Naive B cell (primary cell): ENCODE results near the gene FAM13C. TPM values are rescaled to one million over a fixed set of nuclear protein-coding genes. Genes with fewer than 3 reads are reported as not detected.

Source experiments
- ATAC-seq, 2 donors: fragments of 150-1000 bp; cut with Tn5 transposase; 2 replicates each; pipeline ENCODE4 v1.10.0; 2021; ENCODE audit warnings: low read depth in 2 of 2, mild to moderate bottlenecking in 2 of 2, moderate library complexity in 2 of 2
- DNase-seq: peaks from one replicate; pipeline ENCODE4 v3.0.0; 2022
- H3K27ac Mint-ChIP-seq, 6 donors: one replicate each; pipeline ENCODE4 v1.8.0; 2020 to 2022; ENCODE audit warnings: mild to moderate bottlenecking in 6 of 6, mixed read lengths in 6 of 6, moderate library complexity in 5 of 6, inconsistent platforms in 2 of 6
- H3K27me3 Mint-ChIP-seq, 3 donors: one replicate each; pipeline ENCODE4 v1.8.0; 2021 to 2022; ENCODE audit warnings: mixed read lengths in 3 of 3, mild to moderate bottlenecking in 1 of 3
- H3K36me3 Mint-ChIP-seq, 2 donors: one replicate each; pipeline ENCODE4 v1.8.0; 2020 to 2022; ENCODE audit warnings: mixed read lengths in 2 of 2, inconsistent platforms in 1 of 2, mild to moderate bottlenecking in 1 of 2
- H3K4me1 Mint-ChIP-seq, 3 donors: one replicate each; pipeline ENCODE4 v1.8.0; 2020 to 2022; ENCODE audit warnings: mixed read lengths in 3 of 3, inconsistent platforms in 1 of 3, mild to moderate bottlenecking in 1 of 3, moderate library complexity in 1 of 3
- H3K4me3 Mint-ChIP-seq, 8 donors: one replicate each; pipeline ENCODE4 v1.8.0; 2020 to 2022; ENCODE audit warnings: mild to moderate bottlenecking in 8 of 8, mixed read lengths in 8 of 8, moderate library complexity in 8 of 8, inconsistent platforms in 2 of 8
- H3K9me3 Mint-ChIP-seq, 7 donors: one replicate each; pipeline ENCODE4 v1.8.0; 2020 to 2022; ENCODE audit warnings: mixed read lengths in 7 of 7, mild to moderate bottlenecking in 5 of 7, inconsistent platforms in 2 of 7, moderate library complexity in 1 of 7
- polyA plus RNA-seq, 6 donors: library from polyadenylated mRNA; unstranded; fragments of 300-500 nt; fragmentation: Illumina TruSeq; gene quantifications; one replicate each; pipeline ENCODE4 v1.2.3, GENCODE V29; 2021; ENCODE audit warnings: low read depth in 6 of 6

FAM13C gene
- polyA plus RNA-seq, 6 donors from 2014 or later: not detected

GRCh38 chr10:59299933-59300332, 62.4 kb downstream of the FAM13C start:
- DNase-seq (no peak), ATAC-seq (no peak)
- no peak overlapping the region for H3K27ac Mint-ChIP-seq
- H3K4me1 Mint-ChIP-seq: peaks cover 0 to 4% (median 0%) of the 10 kb centered on the region in 3 donors
- peaks cover 0 to 2% (median 0%) of the 10 kb centered on the region in 7 donors for H3K9me3 Mint-ChIP-seq
- H3K36me3 Mint-ChIP-seq: no peaks in the 10 kb centered on the region
- H3K4me3 Mint-ChIP-seq: no peak overlapping the region
- H3K27me3 Mint-ChIP-seq: no peaks in the 10 kb centered on the region

DNA sequence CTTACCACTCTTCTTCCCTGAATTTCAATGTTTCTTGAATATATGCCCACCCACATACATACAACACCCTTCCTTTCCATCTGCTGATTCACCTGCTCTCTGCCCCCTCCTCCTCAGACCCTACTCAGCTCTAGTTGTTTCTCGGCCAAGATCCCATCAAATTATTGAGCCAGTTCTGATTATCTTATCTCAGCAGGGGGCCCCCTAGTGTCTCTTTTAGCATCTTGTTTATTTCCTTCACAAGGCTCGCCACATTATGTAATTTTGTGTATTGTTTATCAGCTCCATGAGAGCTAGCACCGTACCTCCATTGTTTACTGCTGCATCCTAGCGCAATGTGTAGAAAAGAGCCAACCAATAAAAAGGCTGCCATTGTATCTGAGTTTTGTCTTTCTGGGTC, 71.9 kb downstream of the FAM13C start:
- Mint-ChIP-seq H3K27ac (no peak overlapping the region), H3K4me1 (no peaks in the 10 kb centered on the region), H3K27me3 (no peaks in the 10 kb centered on the region), H3K36me3 (no peaks in the 10 kb centered on the region), H3K4me3 (no peak overlapping the region), H3K9me3 (peaks cover 0 to 3% (median 2%) of the 10 kb centered on the region in 7 donors)
- DNase-seq (no peak), ATAC-seq (no peak)

- peaks cover 0 to 3% (median 2%) of the 10 kb centered on the region in 3 donors for H3K27me3 Mint-ChIP-seq
- no peak overlapping the region for H3K4me3 Mint-ChIP-seq
- peak overlapping the region in 1 of 6 donors; percentile 40 for H3K27ac Mint-ChIP-seq
- no peaks in the 10 kb centered on the region for H3K36me3 Mint-ChIP-seq
- DNase-seq: no peak
- ATAC-seq: no peak
- peaks cover 0 to 3% (median 2%) of the 10 kb centered on the region in 7 donors for H3K9me3 Mint-ChIP-seq
- H3K4me1 Mint-ChIP-seq: no peaks in the 10 kb centered on the region
Observed at GRCh38 chr10:59289853-59290252, 72.5 kb downstream of the FAM13C start.

- Mint-ChIP-seq H3K4me3 (no peak overlapping the region), H3K4me1 (no peaks in the 10 kb centered on the region), H3K27ac (no peak overlapping the region), H3K36me3 (no peaks in the 10 kb centered on the region), H3K9me3 (peaks cover 0 to 6% (median under 1%) of the 10 kb centered on the region in 7 donors), H3K27me3 (peaks cover 0 to 11% (median 8%) of the 10 kb centered on the region in 3 donors)
- ATAC-seq (no peak), DNase-seq (no peak)
Observed at GRCh38 chr10:59287587-59288255, 74.6 kb downstream of the FAM13C start.

DNA sequence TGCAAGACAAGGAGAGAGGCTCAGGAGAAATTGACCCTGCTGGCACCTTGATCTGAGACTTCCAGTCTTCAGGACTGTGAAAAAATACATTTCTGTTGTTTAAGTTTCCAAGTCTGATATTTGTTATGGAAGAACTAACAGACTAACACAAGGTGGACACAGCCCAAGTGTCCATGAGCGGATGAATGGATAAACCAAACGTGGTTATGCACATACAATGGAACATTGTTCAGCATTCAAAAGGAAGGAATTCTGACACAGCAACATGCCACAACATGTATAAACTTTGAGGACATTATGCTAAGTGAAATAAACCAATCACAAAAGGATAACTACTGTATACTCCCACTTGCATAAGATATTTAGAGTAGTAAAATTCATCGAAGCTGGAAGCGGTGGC, 76.5 kb downstream of the FAM13C start:
- no peak for DNase-seq
- no peak overlapping the region for H3K27ac Mint-ChIP-seq
- no peaks in the 10 kb centered on the region for H3K4me1 Mint-ChIP-seq
- peaks cover 0 to 6% (median 0%) of the 10 kb centered on the region in 7 donors for H3K9me3 Mint-ChIP-seq
- no peaks in the 10 kb centered on the region for H3K36me3 Mint-ChIP-seq
- no peak for ATAC-seq
- H3K27me3 Mint-ChIP-seq: peaks cover 0 to 11% (median 8%) of the 10 kb centered on the region in 3 donors
- peak overlapping the region in 1 of 8 donors; percentile 61 for H3K4me3 Mint-ChIP-seq

GRCh38 chr10:59285073-59285472, 77.3 kb downstream of the FAM13C start:
- no peaks in the 10 kb centered on the region for H3K36me3 Mint-ChIP-seq
- ATAC-seq (no peak), DNase-seq (no peak)
- H3K27ac Mint-ChIP-seq: no peak overlapping the region
- peaks cover 4 to 15% (median 8%) of the 10 kb centered on the region in 3 donors for H3K27me3 Mint-ChIP-seq
- H3K4me3 Mint-ChIP-seq: no peak overlapping the region
- no peaks in the 10 kb centered on the region for H3K4me1 Mint-ChIP-seq
- peaks cover 0 to 6% (median 0%) of the 10 kb centered on the region in 7 donors for H3K9me3 Mint-ChIP-seq

GRCh38 chr10:59284118-59284975, 78.0 kb downstream of the FAM13C start:
- Mint-ChIP-seq H3K36me3 (no peaks in the 10 kb centered on the region), H3K27me3 (peaks cover 4 to 15% (median 8%) of the 10 kb centered on the region in 3 donors), H3K4me3 (no peak overlapping the region), H3K9me3 (peaks cover 0 to 6% (median 0%) of the 10 kb centered on the region in 7 donors), H3K27ac (no peak overlapping the region), H3K4me1 (no peaks in the 10 kb centered on the region)
- DNase-seq (no peak), ATAC-seq (no peak)

DNA sequence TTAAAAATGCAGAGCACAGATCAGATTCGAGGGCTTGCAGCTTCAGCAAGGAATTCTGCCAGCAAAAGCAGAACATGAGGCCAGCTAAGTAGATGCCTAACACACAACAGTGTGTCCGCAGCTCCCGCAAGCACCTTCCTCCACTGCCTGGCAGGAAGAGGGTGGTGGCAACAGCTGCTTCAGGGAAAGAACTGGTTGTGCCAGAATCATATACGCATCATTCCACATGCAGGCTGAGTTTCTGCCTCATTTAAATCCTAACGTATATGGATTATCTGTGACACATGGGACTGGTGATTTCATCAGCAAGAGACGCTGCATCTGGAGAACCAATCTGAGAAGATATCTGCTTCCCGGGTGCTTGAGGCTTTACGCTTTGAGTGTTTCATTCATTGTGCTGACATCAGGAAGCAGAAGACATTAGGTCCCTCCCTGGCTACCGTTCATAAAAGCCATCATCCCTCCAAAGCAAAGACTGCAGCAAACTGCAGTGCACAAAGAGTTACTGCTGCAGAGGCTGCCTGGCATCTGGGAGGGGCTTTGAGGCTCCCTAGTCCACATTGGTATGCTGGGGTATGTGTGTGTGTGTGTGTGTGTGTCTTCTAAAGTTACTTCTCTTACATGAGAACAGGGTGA, 78.8 kb downstream of the FAM13C start:
- Mint-ChIP-seq H3K27ac (no peak overlapping the region), H3K36me3 (no peaks in the 10 kb centered on the region), H3K27me3 (peaks cover 4 to 15% (median 8%) of the 10 kb centered on the region in 3 donors), H3K4me3 (no peak overlapping the region), H3K4me1 (no peaks in the 10 kb centered on the region), H3K9me3 (peaks cover 0 to 6% (median 0%) of the 10 kb centered on the region in 7 donors)
- DNase-seq (no peak), ATAC-seq (no peak)

- Mint-ChIP-seq H3K9me3 (peaks cover 0 to 6% (median 0%) of the 10 kb centered on the region in 7 donors), H3K36me3 (no peaks in the 10 kb centered on the region), H3K27me3 (peaks cover 4 to 15% (median 8%) of the 10 kb centered on the region in 3 donors), H3K27ac (no peak overlapping the region), H3K4me3 (no peak overlapping the region), H3K4me1 (no peaks in the 10 kb centered on the region)
- DNase-seq: no peak
- ATAC-seq: no peak
Observed at GRCh38 chr10:59281861-59282260, 80.5 kb downstream of the FAM13C start.

DNA sequence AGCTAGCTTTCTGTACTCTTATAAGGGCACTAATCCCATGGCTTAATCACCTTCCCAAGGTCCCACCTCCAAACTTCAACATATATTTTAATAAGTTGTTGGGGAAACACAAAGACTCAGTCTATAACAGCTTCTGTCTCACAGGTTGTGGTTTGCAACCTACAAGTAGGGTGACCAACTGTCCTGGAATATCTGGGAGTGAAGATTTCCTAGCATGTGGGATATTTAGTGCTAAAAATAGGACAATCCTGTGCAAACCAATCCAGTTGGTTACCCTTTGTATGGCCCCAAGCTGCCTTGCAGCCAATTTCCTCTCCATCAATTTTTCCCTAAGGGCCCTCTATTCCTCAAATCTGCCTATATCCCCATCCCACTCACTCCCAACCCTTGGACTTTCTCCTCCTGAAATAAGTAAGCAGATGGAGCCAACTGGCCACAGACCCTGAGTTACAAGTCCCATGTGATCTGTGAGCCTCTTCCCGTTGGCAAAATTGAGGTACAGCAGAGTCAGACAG, 82.3 kb downstream of the FAM13C start:
- Mint-ChIP-seq H3K4me3 (no peak overlapping the region), H3K27ac (no peak overlapping the region), H3K27me3 (peaks cover 4 to 15% (median 8%) of the 10 kb centered on the region in 3 donors), H3K9me3 (peaks cover 0 to 6% (median 0%) of the 10 kb centered on the region in 7 donors), H3K36me3 (no peaks in the 10 kb centered on the region), H3K4me1 (no peaks in the 10 kb centered on the region)
- DNase-seq: no peak
- no peak for ATAC-seq

DNA sequence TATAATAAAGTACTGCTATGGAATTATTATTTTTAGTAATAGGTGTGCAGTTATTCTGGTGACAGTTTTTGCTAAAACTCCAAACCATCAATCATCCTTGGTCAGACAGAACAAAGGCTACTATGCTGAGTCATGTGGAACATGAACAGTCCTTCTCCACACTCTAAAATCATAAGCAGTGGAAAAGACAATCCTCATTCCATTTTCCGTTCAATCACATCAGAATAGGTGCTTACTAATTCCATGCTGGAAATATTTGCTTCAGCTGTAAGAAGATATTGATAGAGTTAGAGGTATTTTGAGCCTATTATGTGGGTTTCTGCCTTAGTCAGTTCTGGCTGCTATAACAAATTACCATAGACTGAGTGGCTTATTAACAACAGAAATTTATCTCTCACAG, 82.9 kb downstream of the FAM13C start:
- DNase-seq (no peak), ATAC-seq (no peak)
- H3K36me3 Mint-ChIP-seq: no peaks in the 10 kb centered on the region
- no peak overlapping the region for H3K4me3 Mint-ChIP-seq
- peaks cover 0 to 3% (median 0%) of the 10 kb centered on the region in 7 donors for H3K9me3 Mint-ChIP-seq
- peaks cover 2 to 10% (median 4%) of the 10 kb centered on the region in 3 donors for H3K27me3 Mint-ChIP-seq
- H3K27ac Mint-ChIP-seq: no peak overlapping the region
- H3K4me1 Mint-ChIP-seq: no peaks in the 10 kb centered on the region

DNA sequence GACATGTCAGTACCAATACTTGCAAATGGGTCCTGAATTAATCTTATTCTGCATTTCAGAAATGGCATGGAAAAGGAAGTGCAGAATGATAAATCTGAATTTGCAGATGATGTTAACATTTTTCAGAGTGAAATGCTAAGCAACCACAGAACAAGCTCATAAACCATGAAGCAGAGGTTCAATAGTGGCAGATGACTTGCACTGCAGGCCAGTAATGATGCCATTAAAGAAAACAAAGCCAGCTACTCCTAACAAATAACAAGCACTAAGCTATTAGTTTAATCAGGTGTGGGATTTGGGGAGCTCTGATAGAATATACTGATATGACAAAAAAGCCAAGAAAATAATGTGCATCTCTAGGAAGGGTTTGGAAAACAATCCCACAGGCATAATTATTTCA, 85.4 kb downstream of the FAM13C start:
- no peaks in the 10 kb centered on the region for H3K4me1 Mint-ChIP-seq
- ATAC-seq: no peak
- H3K4me3 Mint-ChIP-seq: no peak overlapping the region
- no peaks in the 10 kb centered on the region for H3K36me3 Mint-ChIP-seq
- H3K9me3 Mint-ChIP-seq: peaks cover 0 to 3% (median 0%) of the 10 kb centered on the region in 7 donors
- no peak for DNase-seq
- no peak overlapping the region for H3K27ac Mint-ChIP-seq
- peaks cover 0 to 8% (median 5%) of the 10 kb centered on the region in 3 donors for H3K27me3 Mint-ChIP-seq

GRCh38 chr10:59276133-59276532, 86.2 kb downstream of the FAM13C start:
- ATAC-seq: no peak
- Mint-ChIP-seq H3K27me3 (peaks cover 0 to 10% (median 5%) of the 10 kb centered on the region in 3 donors), H3K27ac (no peak overlapping the region), H3K4me3 (no peak overlapping the region), H3K36me3 (no peaks in the 10 kb centered on the region), H3K4me1 (no peaks in the 10 kb centered on the region), H3K9me3 (peaks cover 0 to 3% (median 0%) of the 10 kb centered on the region in 7 donors)
- DNase-seq: no peak
